H54 (cell line): ENCODE measurements around the gene HHAT.

ENCODE experiments used
- DNase-seq: peaks from one replicate; pipeline ENCODE4 v3.0.0; 2011; ENCODE audit warnings: low spot score, mixed read lengths; ENCODE audit not compliant: insufficient read length
- FAIRE-seq: peaks from 3 replicates; lab custom pipeline; 2011; peaks lifted over from hg19 to GRCh38; lab: Jason Lieb, UNC
- POLR2A ChIP-seq: IDR thresholded peaks from 2 replicates; pipeline ENCODE4 v1.6.1; 2011; ENCODE audit warnings: low read depth, mild to moderate bottlenecking, low read length

HHAT gene

GRCh38 chr1:210300923-210301614, 27.6 kb upstream of the HHAT start:
- FAIRE-seq (no peak), DNase-seq (no peak)
- no peak for TF ChIP-seq POLR2A

GRCh38 chr1:210301615-210302000, 27.1 kb upstream of the HHAT start:
- no peak for TF ChIP-seq POLR2A
- no peak for FAIRE-seq
- no peak for DNase-seq

GRCh38 chr1:210302501-210302900, 26.2 kb upstream of the HHAT start:
- DNase-seq (no peak), FAIRE-seq (no peak)
- TF ChIP-seq POLR2A, result no peak

- no peak for TF ChIP-seq POLR2A
- FAIRE-seq (no peak), DNase-seq (no peak)
Observed at GRCh38 chr1:210303391-210303790, 25.3 kb upstream of the HHAT start.

GRCh38 chr1:210310562-210311153, 18.0 kb upstream of the HHAT start:
- FAIRE-seq (no peak), DNase-seq (no peak)
- TF ChIP-seq POLR2A, result no peak

- no peak for TF ChIP-seq POLR2A
- no peak for DNase-seq
- FAIRE-seq, result no peak
Observed at GRCh38 chr1:210311726-210312493, 16.8 kb upstream of the HHAT start.

- no peak for DNase-seq
- no peak for FAIRE-seq
- TF ChIP-seq POLR2A, result no peak
Observed at GRCh38 chr1:210313046-210313595, 15.6 kb upstream of the HHAT start.

GRCh38 chr1:210313921-210314320, 14.8 kb upstream of the HHAT start:
- TF ChIP-seq POLR2A, result no peak
- FAIRE-seq, result no peak
- no peak for DNase-seq

GRCh38 chr1:210315529-210315928, 13.2 kb upstream of the HHAT start:
- FAIRE-seq (no peak), DNase-seq (no peak)

GRCh38 chr1:210321131-210321530, 7.6 kb upstream of the HHAT start:
- FAIRE-seq (no peak), DNase-seq (no peak)
- no peak for TF ChIP-seq POLR2A

More at GRCh38 chr1:210315529-210315928, 13.2 kb upstream of the HHAT start:
- no peak for TF ChIP-seq POLR2A

- no peak for DNase-seq
- no peak for FAIRE-seq
- TF ChIP-seq POLR2A, result no peak
Observed at GRCh38 chr1:210321552-210321951, 7.2 kb upstream of the HHAT start.

- TF ChIP-seq POLR2A, result no peak
- FAIRE-seq, result no peak
Observed at GRCh38 chr1:210323957-210324356, 4.7 kb upstream of the HHAT start.

GRCh38 chr1:210325026-210325670, 3.6 kb upstream of the HHAT start:
- no peak for DNase-seq
- FAIRE-seq, result no peak
- no peak for TF ChIP-seq POLR2A

More at GRCh38 chr1:210323957-210324356, 4.7 kb upstream of the HHAT start:
- no peak for DNase-seq
